Measurements from ENCODE around the gene P2RY12.

Gene P2RY12

DNA sequence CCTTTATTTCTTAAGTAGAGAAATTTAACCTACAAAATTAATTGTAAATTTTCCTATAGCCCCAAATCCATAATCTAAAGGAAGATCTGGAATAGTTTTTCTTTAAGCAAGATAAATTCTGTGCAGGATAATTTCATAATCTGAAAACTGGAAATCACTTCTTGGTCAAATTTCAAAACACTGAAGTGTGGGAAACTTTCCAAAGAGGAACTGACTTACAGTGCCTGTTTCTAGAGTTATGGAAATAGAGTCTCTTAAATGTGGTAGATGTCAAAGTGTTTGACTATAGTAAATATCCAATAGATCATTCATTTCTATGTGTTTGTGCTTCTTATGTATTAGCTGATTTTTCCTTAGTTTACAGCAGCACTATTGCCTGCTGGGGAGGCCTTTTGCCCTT lies 53.7 kb downstream of the P2RY12 start:
- no peak for DNase-seq

DNA sequence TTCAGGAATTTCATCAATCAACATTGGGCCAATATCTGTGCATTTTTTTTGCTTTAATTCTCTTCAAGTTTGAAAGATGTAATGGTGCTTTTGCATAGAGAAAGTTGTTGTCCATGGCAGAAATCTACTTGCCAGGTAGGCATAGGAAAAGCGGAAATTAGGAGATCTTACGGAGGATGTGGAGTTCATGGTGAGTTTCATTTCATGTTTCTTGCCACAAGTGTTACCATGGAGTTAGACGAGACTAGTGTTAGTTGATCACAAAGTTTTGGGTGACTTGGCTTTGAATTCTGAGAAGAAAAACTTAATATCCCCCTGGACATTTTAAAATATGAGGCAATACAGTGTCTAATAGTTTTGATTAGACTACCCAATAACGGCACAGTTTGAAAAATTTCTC lies 54.2 kb downstream of the P2RY12 start:
- no peak for DNase-seq

- DNase-seq = no peak
These were observed 55.2 kb downstream of the P2RY12 start, which contains the start of gene P2RY13 for GRCh38 chr3:151329363-151329762. Gene P2RY13, minus strand, starts transcription at chr3:151329549. Its CDS starts 21 bp downstream, at chr3:151329528.

DNA sequence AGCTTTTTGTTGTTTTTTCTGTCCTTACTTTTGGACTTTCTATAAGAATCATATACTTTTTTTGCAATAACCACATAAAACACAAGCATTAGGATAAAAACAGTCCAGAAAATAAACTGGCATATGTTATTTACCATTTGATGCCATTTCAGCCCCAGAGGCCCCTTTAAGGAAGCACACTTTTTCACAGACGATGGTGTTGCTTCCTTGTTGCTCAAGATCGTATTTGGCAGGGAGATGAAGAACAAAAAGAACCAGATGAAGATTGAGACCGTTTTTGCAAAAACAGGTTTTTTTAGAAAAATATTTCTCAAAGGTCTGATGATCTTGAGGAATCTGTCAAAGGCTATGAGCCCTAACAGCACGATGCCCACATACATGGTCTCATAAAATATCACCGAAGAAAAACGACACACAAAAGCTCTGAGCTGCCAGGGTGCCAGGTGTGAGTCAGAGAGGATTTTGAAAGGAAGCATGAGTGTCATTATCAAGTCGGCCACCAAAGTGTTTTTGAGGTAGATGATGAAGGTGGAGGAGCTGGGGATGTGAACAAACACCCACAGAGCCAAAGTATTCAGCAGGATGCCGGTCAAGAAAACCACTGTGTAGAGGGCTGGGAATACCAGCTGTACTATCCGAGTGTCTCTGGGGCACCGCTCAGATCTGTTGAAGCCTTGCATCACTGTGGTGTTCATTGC lies 56.1 kb downstream of the P2RY12 start:
- DNase-seq = peak; percentile 59

- DNase-seq = no peak
These were observed 56.9 kb downstream of the P2RY12 start for GRCh38 chr3:151327571-151328198.

GRCh38 chr3:151322511-151322910 lies 62.0 kb downstream of the P2RY12 start:
- DNase-seq = no peak

DNA sequence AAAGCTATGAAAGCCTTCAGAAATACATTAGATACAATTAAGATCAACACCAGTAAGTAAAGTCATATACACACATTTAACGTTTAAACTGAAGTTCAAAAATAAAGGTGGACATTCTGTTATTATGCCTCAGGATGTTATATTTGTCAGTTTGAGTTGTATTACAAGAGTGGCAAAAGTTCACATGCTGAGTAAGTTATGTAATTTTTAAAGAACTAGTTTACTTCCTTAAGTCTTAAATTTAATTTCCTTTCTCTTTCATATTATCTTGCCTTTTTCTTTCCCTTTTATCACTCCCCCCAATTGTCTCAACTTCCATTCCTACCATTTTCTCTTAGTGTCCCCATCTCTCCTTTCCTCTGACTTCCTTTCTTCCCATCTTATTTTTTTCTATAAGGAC lies 63.0 kb downstream of the P2RY12 start:
- DNase-seq = no peak

- DNase-seq = no peak
These were observed 64.4 kb downstream of the P2RY12 start for GRCh38 chr3:151320131-151320530.

DNA sequence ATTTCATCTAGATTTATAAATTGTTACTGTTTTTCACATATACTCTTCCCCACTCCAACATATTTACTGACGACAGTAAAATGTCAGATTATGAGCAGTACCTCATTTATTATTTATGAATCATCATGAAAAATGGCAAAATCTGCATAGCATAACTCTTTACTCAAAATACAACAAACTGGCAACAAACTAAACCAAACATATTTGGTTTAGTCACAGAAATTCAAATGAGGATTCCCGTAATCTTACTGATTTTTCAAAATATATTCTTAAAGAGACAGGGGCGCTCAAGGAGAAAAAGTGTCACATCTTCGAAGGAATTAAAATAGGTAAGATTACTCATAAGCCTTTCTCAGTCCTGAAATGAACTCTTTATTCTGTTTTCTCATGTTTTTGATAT lies 64.9 kb downstream of the P2RY12 start:
- DNase-seq = peak; percentile 55

GRCh38 chr3:151318991-151319390 lies 65.6 kb downstream of the P2RY12 start:
- no peak for DNase-seq

DNA sequence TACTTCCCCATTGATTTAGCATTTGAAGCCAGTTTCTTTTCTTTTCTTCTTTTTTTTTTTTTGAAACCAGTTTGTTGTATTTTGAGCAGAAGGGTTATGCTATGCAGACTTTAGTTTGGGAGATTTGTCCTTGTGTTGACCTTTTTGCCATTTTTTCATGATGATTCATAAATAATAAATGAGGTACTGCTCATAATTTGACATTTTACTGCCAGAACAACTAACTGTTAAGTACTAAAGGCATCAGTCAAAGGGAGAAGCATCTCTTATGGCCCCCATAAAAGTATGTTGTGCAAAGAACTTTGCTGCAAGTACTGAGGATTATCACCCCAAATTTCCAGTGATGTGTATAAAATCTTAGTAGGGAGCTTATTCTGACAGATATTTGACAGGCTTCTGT lies 66.2 kb downstream of the P2RY12 start:
- no peak for DNase-seq

DNA sequence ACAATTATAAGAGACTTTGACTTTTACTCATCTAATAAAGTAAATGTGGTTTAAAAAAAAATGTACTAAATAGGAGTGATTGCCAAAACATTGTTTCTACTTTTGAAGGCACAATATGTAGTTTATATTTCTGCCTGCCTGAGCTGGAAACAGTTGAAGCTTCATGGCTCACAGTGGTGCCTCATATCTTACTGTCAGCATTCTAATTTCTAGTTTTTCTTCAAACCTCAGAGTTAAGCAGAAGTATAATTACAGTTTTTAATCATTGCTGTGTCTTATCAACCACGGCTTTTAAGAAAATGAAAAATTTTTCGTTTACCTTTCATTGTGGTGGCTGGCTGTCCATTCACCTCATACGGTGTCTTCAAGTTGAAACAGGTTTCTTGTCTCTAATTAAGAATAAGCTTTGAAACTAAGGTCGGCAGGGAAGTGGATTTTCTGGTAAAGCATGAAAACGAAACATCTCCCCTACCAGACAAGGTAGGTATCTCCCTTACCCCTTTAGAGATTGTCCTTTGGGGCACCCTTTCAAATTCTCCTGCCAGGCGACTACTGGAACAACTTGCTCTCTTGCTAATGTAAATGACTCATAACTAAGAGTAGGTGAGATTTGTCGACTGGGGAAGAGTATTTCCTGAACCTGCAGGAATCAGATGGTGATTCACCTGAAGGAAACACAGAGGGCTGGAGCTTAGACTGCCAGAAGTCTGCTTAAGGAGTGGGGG lies 68.1 kb downstream of the P2RY12 start, which contains the start of gene GPR87:
Gene GPR87 (minus strand): TSS at position 554 of the 725 bp plus-strand sequence. CDS start 16,720 bp downstream, outside the sequence.
- DNase-seq = peak; percentile 86

DNA sequence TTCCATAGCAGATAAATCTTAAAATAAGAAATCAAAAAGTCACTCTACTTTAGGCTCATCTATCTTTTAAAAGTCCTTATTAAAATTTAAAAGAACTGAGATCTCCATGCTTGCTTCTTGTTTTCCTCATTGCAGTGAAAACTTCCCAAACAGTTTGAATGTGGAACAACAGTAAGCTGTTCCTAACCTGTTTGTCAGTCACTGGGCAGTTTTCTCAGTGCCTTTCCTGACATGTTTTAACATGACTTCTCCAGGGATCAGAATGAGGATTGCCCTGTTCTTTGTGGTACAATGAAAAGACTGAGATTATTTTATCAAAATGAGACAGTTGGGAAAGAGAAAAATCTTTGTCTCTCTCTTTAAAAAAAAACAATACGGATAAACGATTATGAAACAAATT lies 68.7 kb downstream of the P2RY12 start:
- no peak for DNase-seq

DNA sequence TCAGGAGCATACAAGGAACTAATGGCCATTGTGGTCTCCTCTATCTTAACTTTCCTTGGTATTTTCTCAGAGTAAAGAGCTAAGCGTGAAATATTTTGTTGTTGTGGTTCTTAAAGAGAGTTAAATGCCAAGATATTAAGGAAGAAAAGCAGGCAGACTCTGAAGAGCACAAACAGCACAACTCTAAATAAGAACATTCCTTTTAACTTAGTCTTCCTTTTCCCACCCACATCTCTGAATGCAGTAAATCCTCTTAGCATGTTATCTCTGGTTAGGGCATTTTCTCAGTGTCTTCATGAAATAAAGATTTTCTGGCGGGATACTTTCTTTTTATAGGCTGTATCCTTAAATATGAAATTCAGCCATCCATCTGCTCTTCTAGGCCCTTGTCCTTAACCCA lies 69.4 kb downstream of the P2RY12 start:
- no peak for DNase-seq

- DNase-seq = no peak
These were observed 70.0 kb downstream of the P2RY12 start for GRCh38 chr3:151314593-151314992.

GRCh38 chr3:151314137-151314536 lies 70.4 kb downstream of the P2RY12 start:
- DNase-seq = no peak

DNA sequence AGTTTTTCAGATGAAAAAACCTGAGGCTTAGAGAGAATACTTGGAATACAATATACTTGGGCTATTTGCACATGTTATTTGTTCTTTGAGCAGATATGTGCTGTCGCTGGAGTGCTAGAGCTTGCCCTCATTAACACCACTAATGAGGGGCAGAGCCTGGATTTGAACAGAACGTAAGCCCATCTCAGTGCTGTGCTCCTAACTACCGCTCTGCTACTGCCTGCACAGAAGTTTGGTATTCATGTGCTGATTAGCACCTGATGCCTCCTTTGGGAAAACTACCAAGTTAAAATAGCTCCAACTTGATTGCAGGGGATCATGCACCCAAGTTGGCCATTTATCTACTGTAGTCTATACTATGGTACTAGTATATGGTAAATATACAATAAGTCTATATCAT lies 71.6 kb downstream of the P2RY12 start:
- no peak for DNase-seq

DNA sequence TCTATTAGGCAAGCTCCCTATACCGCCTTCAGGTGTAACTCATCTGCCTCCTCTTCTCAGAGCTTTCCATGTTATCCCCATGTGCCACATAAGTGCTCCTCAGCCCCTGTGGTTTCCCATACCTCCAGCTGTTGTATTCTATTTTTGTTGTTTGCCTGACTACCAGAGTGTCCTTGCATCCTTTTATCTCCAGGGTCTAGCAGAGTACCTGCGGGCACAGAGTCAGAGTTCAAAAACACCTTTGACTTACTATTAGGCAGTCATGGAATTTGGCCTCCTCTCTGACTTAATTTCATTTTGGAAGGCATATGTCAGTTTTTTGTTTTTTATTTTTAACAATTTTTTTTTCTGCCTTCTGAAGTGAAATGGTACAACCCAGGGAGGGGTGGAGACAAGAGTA lies 75.0 kb downstream of the P2RY12 start:
- no peak for DNase-seq

- peak; percentile 59 for DNase-seq
These were observed 76.7 kb downstream of the P2RY12 start for GRCh38 chr3:151307583-151308488.

- no peak for DNase-seq
These were observed 77.4 kb downstream of the P2RY12 start for GRCh38 chr3:151307131-151307530.

DNA sequence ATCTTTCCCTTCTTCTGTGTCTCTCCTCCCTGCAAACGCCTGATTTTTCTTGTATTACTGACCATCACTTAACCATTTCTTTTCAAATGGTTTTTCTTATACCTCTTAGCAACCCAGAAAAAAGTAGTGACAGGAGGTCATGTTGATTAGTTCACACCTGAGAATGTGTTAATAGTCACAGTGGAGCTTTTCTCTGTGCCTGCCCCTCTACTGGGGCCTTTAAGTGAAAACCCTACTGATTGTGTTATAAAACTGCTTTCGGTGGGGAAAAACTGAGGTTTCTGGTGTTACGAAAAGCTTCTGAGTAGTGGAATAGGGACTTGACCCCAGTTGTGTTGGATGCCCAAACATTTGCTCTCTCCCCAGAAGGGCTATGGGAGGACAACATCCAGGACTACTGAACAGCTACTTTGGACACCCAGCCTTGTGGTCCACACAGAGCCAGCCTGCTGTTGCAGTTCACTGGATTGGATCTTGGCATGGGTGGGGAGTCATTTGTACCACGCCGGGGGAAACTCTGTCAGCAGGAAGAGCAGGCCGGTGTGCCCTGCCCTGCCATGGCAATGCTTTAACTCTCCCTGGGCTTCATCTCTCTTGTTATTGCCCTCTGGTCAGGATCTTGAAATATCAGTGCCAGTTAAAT lies 78.3 kb downstream of the P2RY12 start:
- DNase-seq = peak; percentile 37

DNA sequence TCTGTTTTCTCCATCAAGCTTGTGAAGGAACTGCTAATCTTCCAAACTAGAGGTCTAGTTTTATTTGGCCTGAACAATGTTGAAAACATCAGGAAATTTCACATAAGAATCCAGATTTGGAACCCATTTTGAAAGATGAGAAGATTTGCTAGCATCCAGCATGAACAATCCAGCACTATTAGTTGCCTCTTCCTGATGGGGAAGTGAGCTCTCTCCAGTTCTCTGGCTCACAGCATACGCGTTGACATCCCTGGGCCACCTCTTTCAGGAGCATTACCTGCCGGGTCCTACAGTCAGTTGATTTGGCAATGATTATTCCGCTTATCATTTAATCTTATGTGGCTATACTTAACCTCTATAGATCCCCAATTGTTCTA lies 78.8 kb downstream of the P2RY12 start:
- DNase-seq = no peak
